ENCODE results near the gene RGP1.

The RGP1 gene

DNA sequence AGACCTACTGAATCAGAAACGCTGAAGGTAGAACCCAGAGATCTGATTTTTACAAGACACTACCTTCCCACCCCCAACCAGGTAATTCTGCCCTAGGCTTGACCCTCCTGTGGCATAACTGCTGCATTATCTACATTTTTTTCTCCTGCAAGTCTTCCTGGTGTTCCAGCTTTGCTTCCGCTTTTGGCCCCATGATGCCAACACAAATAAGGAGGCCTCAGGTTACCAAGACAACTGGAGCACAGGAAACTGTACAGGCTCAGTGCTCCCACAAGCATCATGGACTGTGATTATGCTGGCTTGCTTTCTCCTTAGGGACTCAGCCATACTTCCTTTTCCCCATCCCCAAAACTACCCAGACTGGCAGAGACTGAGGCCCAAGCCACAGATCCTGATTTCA lies 11.6 kb downstream of the RGP1 start:
- ChIA-PET CTCF (interaction anchor here (0.9 kb wide), 1 partner anchor 22 kb away, joined by 3 read pairs; no protein-coding TSS in a partner anchor), POLR2A (ENCODE audit: low non-redundant PET) (interaction anchor here (0.6 kb wide), 1 partner anchor 11 kb away, joined by 3 read pairs; no protein-coding TSS in a partner anchor)
- no peak for DNase-seq (ENCODE audit: low spot score)
- TF ChIP-seq, protein P1, sequence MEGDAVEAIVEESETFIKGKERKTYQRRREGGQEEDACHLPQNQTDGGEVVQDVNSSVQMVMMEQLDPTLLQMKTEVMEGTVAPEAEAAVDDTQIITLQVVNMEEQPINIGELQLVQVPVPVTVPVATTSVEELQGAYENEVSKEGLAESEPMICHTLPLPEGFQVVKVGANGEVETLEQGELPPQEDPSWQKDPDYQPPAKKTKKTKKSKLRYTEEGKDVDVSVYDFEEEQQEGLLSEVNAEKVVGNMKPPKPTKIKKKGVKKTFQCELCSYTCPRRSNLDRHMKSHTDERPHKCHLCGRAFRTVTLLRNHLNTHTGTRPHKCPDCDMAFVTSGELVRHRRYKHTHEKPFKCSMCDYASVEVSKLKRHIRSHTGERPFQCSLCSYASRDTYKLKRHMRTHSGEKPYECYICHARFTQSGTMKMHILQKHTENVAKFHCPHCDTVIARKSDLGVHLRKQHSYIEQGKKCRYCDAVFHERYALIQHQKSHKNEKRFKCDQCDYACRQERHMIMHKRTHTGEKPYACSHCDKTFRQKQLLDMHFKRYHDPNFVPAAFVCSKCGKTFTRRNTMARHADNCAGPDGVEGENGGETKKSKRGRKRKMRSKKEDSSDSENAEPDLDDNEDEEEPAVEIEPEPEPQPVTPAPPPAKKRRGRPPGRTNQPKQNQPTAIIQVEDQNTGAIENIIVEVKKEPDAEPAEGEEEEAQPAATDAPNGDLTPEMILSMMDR (conservative IDR thresholded peaks at IDR 0.05; ENCODE audit: low read depth): no peak
- no peak overlapping the region for H3K27ac ChIP-seq

DNA sequence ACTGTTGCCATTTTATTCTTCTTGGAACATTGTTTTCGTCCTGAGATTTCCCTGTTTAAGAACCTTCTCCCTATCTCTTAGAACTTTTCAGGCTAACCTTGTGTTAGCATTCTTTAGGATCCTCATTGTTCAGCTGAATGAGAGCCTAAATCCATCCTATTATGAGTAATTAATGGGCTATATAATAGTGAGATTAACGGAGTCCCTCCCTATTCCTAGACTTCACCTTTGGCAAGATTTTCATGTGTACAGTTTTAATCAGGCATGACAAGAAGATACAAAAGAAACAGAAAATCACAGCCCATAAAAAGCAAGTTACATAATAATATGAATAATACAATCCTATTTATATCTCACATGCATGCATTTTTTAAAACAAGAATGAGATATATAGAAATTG lies 14.1 kb downstream of the RGP1 start:
- DNase-seq (ENCODE audit: low spot score): no peak
- TF ChIP-seq, protein P1 (conservative IDR thresholded peaks at IDR 0.05; ENCODE audit: low read depth): no peak
- no peak overlapping the region for H3K27ac ChIP-seq
- ChIA-PET POLR2A (ENCODE audit: low non-redundant PET) (no interaction called here), CTCF (interaction anchor here (0.6 kb wide), 1 partner anchor 10 kb away, joined by 3 read pairs; no protein-coding TSS in a partner anchor)

DNA sequence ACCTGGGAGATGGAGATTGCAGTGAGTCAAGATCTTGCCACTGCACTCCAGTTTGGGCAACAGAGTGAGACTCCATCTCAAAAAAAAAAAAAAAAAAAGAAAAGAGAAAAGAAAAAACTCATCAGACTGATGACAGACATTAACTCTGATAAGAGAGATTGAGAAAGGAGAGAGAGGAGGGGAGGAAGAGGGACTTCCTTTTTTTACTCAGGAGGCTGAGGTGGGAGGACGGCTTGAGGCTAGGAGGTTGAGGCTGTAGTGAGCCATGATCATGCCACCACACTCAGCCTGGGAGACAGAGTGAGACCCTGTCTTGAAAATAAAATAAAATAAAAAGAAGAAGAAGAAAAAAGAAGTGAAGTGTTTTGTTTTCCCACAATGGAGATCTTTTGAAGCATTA lies 14.7 kb downstream of the RGP1 start:
- CTCF ChIA-PET: no interaction called here
- H3K27ac ChIP-seq: no peak overlapping the region
- no peak for DNase-seq (ENCODE audit: low spot score)
- POLR2A ChIA-PET (ENCODE audit: low non-redundant PET): no interaction called here
- TF ChIP-seq, protein P1 (conservative IDR thresholded peaks at IDR 0.05; ENCODE audit: low read depth): no peak

DNA sequence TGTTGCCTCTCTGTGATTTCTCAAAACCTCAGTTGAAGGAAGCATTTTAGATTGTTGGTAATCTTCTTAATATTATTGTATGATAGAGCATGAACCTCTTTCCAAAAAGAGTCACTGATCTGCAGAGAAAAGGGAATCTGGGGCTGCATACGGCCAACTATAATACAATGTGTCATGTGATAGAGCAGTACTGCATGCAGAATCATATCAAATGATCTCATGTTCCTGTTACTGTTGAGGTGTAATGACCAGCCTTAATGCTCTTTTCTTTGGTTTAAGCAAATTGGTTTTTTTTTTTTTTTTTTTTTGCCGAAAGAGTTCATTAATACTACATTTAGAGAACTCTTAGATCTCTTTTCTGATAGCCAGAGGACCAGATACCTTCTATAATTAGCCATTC lies 17.9 kb downstream of the RGP1 start:
- ChIA-PET POLR2A (ENCODE audit: low non-redundant PET) (no interaction called here), CTCF (no interaction called here)
- TF ChIP-seq, protein P1 (conservative IDR thresholded peaks at IDR 0.05; ENCODE audit: low read depth): no peak
- H3K27ac ChIP-seq: no peak overlapping the region
- DNase-seq (ENCODE audit: low spot score): no peak

DNA sequence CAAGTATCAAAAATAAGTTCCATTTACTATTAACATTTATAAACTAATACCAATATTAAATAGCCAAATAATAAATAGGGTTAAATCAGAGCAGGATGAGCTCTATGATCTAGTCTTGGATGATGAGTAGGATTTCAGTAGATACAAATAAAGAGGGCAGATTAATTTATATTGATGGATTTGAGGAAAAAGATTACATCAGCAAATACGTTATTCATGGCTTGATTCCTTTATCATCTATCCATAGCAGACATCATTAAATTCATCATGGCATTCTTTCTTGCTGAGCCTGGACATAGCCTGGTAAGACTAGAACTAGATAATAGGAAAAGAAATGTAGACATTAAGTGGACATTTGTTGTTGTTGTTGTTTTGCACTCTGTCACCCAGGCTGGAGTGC lies 18.4 kb downstream of the RGP1 start:
- DNase-seq (ENCODE audit: low spot score): no peak
- ChIA-PET CTCF (interaction anchor here (0.7 kb wide), 1 partner anchor 135 kb away, joined by 3 read pairs; no protein-coding TSS in a partner anchor), POLR2A (ENCODE audit: low non-redundant PET) (no interaction called here)
- TF ChIP-seq, protein P1 (conservative IDR thresholded peaks at IDR 0.05; ENCODE audit: low read depth): no peak
- no peak overlapping the region for H3K27ac ChIP-seq

DNA sequence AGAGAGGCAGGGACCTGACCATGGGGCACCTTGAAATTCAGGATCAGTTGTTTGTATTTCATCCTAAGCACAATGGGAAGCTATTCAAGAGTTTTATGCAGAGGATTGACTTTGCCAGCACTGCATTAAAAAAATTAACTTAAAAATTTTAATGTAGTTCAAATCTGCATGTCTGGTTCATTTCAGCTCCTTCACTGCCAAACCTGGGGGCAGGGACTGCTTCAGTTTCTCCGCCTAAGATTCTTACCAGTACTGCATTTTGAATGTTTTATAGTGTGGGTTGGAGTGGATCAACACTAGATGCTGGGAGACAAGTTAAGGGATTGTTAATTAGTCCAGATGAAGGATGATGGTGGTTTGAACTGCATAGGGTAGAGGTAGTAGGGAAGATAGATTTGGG lies 20.7 kb downstream of the RGP1 start:
- ChIA-PET POLR2A (ENCODE audit: low non-redundant PET) (no interaction called here), CTCF (interaction anchor here (1.4 kb wide), 1 partner anchor 21 kb away, joined by 6 read pairs; no protein-coding TSS in a partner anchor)

More for the DNA sequence above, 20.7 kb downstream of the RGP1 start:
- TF ChIP-seq, protein P1 (conservative IDR thresholded peaks at IDR 0.05; ENCODE audit: low read depth): no peak
- H3K27ac ChIP-seq: no peak overlapping the region
- DNase-seq (ENCODE audit: low spot score): no peak

Measured in RWPE1 (cell line).